ENCODE results near the gene NUCKS1. TPM values are rescaled to one million over a fixed set of nuclear protein-coding genes. Genes with fewer than 3 reads are reported as not detected.

Gene NUCKS1
- total RNA-seq, 1 donor from 2014 or later: 104 TPM

DNA sequence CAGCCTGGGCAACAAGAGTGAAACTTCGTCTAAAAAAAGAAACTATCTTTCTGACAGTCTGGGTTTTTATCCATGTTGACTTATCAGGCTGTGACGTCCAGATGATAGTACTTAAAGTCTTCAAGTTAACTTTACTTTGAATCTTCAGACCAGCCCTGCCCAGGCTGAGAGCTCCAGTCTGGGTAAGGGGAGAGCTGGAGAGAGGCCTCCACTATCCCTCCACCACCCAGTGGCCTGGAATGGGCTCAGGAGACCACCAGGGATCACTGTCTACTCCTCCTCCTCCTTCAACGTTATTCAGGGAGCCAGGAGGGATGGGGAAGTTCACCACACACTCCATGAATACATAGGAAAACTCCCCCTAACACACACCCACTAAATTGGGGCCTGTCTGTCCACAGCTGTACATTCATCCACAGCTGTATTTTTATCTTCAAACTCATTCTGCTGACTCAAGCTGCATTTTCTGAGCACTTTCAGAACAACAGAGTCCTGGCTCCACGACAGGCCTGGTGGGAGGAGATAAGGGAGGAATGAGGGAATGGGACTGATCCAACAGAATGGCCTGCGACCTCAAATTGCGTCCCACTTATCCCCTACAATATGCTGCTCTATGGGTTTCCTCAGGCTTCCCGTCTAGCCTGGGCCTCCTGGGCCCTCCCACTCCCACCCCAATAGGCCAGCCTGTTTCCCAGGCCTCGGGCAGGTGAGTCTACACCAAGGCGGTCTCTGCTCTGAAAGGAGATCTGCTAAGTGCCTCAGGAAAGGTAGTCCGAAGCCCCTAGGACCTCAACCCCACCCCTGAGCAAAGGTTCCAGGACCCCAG lies 71.5 kb downstream of the NUCKS1 start:
- TF ChIP-seq, protein P1, sequence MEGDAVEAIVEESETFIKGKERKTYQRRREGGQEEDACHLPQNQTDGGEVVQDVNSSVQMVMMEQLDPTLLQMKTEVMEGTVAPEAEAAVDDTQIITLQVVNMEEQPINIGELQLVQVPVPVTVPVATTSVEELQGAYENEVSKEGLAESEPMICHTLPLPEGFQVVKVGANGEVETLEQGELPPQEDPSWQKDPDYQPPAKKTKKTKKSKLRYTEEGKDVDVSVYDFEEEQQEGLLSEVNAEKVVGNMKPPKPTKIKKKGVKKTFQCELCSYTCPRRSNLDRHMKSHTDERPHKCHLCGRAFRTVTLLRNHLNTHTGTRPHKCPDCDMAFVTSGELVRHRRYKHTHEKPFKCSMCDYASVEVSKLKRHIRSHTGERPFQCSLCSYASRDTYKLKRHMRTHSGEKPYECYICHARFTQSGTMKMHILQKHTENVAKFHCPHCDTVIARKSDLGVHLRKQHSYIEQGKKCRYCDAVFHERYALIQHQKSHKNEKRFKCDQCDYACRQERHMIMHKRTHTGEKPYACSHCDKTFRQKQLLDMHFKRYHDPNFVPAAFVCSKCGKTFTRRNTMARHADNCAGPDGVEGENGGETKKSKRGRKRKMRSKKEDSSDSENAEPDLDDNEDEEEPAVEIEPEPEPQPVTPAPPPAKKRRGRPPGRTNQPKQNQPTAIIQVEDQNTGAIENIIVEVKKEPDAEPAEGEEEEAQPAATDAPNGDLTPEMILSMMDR (conservative IDR thresholded peaks at IDR 0.05; ENCODE audit: low read depth, low read length): no peak
- DNase-seq (ENCODE audit: low read depth): no peak
- H3K4me3 ChIP-seq (ENCODE audit: low read depth, low read length): peak overlapping the region; percentile 54

DNA sequence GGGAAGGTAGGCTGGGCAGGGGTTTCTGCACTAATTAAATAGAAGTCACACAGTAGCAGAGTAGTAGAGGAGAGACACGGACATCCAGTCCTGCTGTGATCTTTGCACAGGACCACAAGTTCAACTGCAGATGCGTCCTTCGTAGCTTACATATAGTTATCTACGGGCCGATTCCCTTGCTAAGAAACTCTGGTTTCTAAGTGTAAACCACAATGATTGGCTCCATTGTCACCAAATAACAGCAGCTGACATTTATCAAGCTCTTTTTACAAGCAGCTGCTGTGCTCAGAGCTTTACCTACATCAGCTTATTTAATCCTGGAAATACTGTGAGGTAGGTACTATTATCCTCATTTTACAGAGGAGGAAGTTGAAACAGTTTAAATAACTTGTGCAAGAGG lies 72.8 kb downstream of the NUCKS1 start:
- H3K4me3 ChIP-seq (ENCODE audit: low read depth, low read length): no peak overlapping the region
- DNase-seq (ENCODE audit: low read depth): no peak
- TF ChIP-seq, protein P1 (conservative IDR thresholded peaks at IDR 0.05; ENCODE audit: low read depth, low read length): no peak

DNA sequence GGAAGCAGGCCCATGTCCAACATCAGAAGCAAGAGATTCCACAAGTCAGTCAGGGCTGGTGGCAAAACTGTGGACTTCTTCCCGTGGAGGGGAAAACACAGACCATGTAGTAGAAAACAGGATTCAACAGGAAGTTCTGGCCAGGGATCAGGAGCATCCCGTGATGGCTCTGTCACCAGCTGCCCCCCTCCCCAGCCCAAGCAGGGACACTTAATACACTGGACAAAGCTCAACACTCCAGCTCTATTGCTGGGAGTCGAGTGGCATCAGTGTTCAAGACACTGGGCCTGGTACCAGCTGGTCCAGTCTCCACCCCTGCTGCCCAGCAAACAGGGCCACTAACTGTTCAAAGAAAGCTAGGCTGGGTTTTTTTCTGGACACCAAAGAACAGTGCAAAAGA lies 73.4 kb downstream of the NUCKS1 start:
- no peak for DNase-seq (ENCODE audit: low read depth)
- TF ChIP-seq, protein P1 (conservative IDR thresholded peaks at IDR 0.05; ENCODE audit: low read depth, low read length): no peak
- H3K4me3 ChIP-seq (ENCODE audit: low read depth, low read length): no peak overlapping the region

DNA sequence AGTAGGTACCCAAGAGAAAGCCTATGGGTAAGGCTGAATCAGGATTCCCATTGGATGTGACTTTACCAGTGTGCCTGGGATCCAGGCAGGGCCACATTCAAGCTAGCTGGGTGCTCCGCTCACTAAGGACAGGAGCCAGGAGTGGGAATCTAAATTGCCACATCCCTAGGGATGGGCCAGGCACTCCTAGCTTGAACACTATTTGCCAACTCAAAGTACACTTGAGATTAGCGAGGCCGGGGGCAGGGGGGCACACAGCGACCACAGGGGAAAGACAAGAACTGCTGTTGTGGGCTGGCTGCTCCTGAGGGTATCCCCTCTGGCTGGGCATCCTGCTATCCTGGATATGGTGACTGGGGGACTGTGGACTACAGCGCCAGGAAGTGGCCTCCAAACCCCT lies 74.0 kb downstream of the NUCKS1 start:
- no peak for DNase-seq (ENCODE audit: low read depth)
- TF ChIP-seq, protein P1 (conservative IDR thresholded peaks at IDR 0.05; ENCODE audit: low read depth, low read length): no peak
- no peak overlapping the region for H3K4me3 ChIP-seq (ENCODE audit: low read depth, low read length)

DNA sequence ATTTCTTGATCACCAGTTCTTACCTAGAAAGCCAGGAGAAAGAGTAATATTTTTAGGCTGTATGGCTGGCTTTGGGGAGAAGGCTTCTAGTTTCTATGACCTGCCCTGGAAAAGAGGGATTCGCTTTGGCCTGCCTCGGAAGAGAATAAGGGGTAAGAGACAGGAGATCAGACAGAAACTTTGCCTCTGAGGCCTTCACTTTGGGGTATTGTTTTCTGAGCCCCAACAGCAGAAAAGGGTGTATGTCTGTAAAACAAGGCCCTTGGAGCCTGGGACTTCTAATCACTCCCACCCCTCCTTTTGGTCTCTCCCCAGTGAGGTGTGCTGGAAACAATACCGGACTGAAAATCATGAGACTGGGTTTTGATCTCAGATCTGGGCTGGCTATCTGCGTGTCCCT lies 74.7 kb downstream of the NUCKS1 start:
- no peak for DNase-seq (ENCODE audit: low read depth)
- no peak overlapping the region for H3K4me3 ChIP-seq (ENCODE audit: low read depth, low read length)
- TF ChIP-seq, protein P1 (conservative IDR thresholded peaks at IDR 0.05; ENCODE audit: low read depth, low read length): no peak

DNA sequence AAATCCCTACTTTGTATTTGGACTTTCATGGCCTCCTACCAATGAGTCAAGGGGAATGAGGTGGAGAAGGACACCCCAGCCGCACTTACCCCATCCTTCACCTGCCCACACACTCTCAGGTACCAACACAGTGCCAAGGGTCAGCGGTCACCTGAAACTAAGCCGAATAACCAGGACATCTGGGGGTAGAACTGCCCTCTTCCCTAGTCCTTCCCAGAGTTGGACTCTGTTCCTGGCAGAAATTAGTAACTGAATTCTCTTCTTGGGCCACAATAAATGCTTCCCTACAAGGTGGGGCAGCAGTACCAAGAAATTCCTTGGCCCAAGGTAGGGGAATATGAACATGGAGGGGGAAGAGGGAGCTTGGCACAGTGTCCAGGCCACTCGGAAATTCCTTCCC lies 77.0 kb downstream of the NUCKS1 start:
- no peak overlapping the region for H3K4me3 ChIP-seq (ENCODE audit: low read depth, low read length)
- TF ChIP-seq, protein P1 (conservative IDR thresholded peaks at IDR 0.05; ENCODE audit: low read depth, low read length): no peak
- DNase-seq (ENCODE audit: low read depth): no peak

DNA sequence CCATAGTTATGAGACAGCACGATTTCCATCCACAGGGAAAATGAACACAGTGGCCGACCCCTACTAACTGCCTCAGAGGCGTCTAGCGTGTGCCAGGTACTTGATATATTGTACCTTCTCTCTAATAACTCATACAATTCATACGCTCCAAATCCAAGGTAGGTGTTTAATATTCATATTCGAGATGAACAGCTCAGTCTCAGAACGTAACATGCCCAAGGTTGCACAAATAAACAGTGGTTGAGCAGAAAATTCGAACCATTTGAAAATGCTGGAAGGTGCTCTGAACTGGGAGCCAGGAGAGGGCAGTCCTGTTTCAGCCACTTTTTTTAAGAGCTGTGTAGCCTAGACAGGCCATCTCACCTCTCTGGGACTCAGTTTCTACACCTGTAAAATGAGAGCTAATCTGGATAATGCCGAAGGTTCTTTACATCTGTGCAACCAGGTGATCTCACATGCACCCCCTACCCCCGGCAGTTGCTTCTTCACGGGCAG lies 77.5 kb downstream of the NUCKS1 start:
- no peak overlapping the region for H3K4me3 ChIP-seq (ENCODE audit: low read depth, low read length)
- TF ChIP-seq, protein P1 (conservative IDR thresholded peaks at IDR 0.05; ENCODE audit: low read depth, low read length): peak; percentile 48
- no peak for DNase-seq (ENCODE audit: low read depth)
